ENCODE measurements around the gene RRP7A.

The RRP7A gene

DNA sequence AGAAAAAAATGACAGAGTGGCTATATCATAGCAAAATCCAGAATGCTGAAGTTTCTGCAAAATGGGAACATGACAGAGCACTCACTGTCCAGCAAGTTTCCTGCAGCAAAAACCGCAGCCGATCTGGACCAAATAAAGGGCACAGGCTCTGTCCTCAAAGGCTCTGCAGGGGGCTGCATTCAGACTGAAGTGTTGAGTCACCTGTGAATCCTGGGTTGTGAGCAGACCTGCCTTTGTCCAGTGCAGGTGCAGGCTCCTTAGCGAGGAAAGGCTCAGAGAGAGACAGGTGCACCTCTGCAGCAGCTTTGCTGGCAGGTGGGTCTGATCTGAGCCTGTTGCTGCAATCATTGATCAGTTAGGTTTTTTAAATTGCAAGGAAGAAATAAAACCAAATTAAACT is 58.1 kb downstream of the RRP7A start:
- TF ChIP-seq, protein P1, sequence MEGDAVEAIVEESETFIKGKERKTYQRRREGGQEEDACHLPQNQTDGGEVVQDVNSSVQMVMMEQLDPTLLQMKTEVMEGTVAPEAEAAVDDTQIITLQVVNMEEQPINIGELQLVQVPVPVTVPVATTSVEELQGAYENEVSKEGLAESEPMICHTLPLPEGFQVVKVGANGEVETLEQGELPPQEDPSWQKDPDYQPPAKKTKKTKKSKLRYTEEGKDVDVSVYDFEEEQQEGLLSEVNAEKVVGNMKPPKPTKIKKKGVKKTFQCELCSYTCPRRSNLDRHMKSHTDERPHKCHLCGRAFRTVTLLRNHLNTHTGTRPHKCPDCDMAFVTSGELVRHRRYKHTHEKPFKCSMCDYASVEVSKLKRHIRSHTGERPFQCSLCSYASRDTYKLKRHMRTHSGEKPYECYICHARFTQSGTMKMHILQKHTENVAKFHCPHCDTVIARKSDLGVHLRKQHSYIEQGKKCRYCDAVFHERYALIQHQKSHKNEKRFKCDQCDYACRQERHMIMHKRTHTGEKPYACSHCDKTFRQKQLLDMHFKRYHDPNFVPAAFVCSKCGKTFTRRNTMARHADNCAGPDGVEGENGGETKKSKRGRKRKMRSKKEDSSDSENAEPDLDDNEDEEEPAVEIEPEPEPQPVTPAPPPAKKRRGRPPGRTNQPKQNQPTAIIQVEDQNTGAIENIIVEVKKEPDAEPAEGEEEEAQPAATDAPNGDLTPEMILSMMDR (IDR thresholded peaks at IDR 0.05; ENCODE audit: low read depth, low read length), result no peak
- no peak for DNase-seq (ENCODE audit: low read depth in 2 of 2)
- no peak overlapping the region for H3K4me3 ChIP-seq (replicated peaks in 1 of 2; ENCODE audit: low read depth in 2 of 2, low read length in 2 of 2)

All from cardiac fibroblast (primary cell).